SH-SY5Y (cell line): Measurements from ENCODE around the gene BICD2.

Experiments used
- GATA2 ChIP-seq: IDR thresholded peaks from 2 replicates; pipeline ENCODE4 v1.6.1; 2011; ENCODE audit warnings: mild to moderate bottlenecking, low read depth, low read length
- GATA3 ChIP-seq: IDR thresholded peaks from 2 replicates; pipeline ENCODE4 v1.6.1; 2011; ENCODE audit warnings: low read depth, mild to moderate bottlenecking, low read length, moderate library complexity

The BICD2 gene

DNA sequence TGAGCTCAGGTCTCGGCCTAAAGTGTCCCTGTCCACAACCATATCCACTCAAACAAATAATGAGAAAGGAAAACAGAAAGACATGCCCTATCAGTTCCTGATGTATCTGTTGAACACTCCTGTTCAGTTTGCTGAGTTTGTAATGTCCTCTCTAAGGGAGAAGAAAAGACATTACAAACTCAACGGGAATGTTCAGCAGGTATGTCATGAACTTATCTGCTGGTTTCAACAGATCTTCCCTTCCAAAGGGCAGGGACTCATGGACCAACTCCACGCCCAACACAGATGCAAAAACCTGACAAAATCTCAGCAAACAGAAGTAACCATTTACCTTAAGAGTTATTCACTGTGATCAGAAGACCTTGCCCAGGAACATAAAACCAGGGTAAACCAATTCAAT, 23.7 kb downstream of the BICD2 start:
- no peak for TF ChIP-seq GATA2
- no peak for TF ChIP-seq GATA3

DNA sequence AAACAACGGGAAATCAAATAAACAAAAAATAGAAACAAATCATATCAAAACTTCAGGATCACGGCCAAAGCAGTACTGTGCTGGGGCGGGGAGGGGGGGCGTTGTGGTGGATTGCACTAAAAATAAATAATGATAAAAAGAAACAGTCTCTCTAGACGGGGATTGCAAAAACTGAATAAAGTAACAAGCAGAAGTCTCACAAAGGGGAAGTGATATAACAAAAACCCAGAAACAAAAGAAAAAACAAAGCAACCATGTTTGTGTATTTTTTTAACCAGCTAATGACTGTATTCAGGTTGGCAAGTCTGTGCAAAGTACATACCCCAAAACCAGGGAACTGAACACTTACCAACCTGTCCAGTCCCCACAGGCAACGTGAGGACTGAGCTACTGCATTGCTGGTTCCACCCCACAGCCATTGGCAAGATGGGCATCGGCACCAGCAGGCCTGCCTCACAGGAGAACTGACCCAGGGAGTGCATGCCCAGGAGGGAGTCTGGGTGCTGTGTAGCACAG, 24.1 kb downstream of the BICD2 start:
- TF ChIP-seq GATA2 (no peak), GATA3 (no peak)

DNA sequence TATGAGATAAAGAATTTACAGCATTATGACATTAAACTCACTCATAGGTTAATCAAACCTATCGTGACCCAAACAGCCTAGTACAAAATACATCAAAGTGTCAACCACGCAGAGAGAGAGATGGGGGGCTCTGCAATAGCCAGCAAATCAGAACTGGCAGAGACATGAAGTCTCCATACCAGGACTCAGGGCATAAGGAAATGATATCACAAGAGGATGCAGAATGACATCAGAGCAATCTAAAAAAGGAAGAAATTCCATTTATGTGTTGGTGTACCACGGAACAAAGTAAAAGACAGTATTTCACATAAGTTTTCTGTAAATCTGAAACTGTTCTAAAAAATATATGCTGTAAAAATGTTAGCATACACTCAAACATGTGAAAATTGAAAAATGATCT, 24.6 kb downstream of the BICD2 start:
- TF ChIP-seq GATA2 (no peak), GATA3 (no peak)

GRCh38 chr9:92739346-92739970, 25.2 kb downstream of the BICD2 start:
- TF ChIP-seq GATA3 (no peak), GATA2 (no peak)

- no peak for TF ChIP-seq GATA3
- no peak for TF ChIP-seq GATA2
These were observed 26.0 kb downstream of the BICD2 start for GRCh38 chr9:92738661-92739081.

DNA sequence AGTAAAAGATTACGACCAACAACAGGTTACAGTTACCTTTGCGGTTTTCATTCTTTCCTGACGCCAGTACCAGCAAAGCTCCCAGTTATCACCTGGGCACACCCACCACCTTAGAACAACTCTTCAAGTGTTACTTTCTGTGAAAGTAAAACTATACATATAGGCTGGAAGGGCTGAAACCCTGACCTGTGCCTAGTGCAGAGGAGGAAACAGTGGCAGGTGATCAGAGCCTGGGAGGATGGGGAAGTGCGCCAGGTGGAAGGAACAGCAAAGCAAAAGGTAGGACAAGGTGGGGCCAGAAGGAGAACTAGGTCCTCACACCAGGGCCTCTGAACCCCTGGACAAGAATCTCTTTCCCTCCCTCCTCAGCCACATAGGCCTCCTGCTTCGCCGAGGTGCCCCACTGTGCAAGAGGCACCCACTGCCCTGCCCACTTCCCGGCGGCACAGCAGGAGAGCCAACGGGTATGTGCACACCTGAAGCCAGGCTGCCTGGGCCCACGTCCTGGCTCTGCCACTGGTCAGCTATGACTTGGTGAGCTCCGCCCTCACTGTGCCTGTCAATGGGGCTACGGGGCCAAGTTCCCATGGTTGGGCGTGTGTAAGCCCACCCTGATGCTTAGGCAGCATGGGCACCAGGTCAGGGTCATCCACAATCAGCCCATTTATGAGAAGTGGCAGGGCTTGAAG, 26.9 kb downstream of the BICD2 start:
- TF ChIP-seq GATA2 (no peak), GATA3 (no peak)

DNA sequence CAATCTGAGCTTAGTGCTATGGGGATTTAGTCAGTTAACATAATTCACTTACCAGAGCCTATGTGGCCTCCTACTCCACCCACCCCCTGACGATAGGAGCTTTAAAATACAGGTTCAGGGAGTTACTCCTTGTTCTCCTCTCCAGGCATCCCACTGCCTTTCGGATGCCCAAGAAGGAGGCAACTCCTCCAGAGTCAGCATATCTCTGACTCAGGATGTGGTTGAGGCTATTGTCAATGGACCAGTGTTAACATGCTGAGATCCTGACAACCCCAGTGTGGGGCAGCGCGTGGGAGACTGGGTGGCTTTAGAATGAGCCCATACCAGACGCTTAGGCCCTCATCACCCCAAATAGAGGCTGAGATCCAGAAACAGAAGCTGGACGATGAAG, 27.4 kb downstream of the BICD2 start:
- TF ChIP-seq GATA3 (no peak), GATA2 (no peak)

- TF ChIP-seq GATA2 (no peak), GATA3 (no peak)
These were observed 27.9 kb downstream of the BICD2 start for GRCh38 chr9:92736563-92737215.

DNA sequence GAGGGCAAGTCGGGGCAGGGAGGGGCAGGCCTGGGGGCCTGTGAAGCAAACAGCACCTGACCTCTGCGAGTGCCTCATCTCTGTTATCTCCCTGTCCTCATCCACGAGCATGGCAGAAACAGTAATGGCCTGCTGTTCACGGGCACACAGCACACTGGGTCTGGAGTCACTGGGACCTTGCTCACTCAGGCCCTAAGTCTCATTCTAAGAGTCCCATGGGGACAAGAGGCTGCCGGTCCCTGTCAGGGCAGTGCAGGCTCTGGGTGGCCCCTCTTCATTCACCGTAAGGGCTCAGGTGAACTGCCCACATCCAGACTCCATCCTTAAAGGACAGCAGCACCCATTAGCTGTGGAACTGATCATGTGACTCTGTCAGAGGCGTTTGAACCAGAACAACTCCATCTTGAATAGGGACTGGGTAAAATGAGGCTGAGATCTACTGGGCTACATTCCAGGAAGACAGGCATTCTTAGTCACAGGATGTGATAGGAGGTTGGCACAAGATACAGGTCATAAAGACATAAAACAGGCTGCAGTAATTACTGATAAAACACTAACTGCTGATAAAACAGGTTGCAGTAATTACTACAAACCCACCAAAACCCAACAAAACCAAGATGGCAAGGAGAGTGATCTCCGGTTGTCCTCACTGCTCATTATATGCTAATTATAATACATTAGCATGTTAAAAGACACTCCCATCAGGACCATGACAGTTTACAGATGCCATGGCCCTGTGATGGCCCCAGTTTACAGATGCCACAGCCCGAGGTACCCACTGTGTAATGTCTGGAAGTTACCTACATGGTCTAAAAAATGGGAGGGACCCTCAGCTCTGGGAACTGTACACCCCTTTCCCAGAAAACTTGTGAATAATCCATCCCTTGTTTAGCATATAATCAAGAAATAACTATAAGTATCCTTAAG, 28.7 kb downstream of the BICD2 start:
- no peak for TF ChIP-seq GATA2
- TF ChIP-seq GATA3, result no peak

GRCh38 chr9:92734931-92735635, 29.6 kb downstream of the BICD2 start:
- TF ChIP-seq GATA2 (no peak), GATA3 (no peak)

GRCh38 chr9:92730897-92731296, 33.7 kb downstream of the BICD2 start:
- TF ChIP-seq GATA2 (no peak), GATA3 (no peak)

GRCh38 chr9:92729735-92730155, 34.9 kb downstream of the BICD2 start:
- no peak for TF ChIP-seq GATA2
- TF ChIP-seq GATA3, result no peak

DNA sequence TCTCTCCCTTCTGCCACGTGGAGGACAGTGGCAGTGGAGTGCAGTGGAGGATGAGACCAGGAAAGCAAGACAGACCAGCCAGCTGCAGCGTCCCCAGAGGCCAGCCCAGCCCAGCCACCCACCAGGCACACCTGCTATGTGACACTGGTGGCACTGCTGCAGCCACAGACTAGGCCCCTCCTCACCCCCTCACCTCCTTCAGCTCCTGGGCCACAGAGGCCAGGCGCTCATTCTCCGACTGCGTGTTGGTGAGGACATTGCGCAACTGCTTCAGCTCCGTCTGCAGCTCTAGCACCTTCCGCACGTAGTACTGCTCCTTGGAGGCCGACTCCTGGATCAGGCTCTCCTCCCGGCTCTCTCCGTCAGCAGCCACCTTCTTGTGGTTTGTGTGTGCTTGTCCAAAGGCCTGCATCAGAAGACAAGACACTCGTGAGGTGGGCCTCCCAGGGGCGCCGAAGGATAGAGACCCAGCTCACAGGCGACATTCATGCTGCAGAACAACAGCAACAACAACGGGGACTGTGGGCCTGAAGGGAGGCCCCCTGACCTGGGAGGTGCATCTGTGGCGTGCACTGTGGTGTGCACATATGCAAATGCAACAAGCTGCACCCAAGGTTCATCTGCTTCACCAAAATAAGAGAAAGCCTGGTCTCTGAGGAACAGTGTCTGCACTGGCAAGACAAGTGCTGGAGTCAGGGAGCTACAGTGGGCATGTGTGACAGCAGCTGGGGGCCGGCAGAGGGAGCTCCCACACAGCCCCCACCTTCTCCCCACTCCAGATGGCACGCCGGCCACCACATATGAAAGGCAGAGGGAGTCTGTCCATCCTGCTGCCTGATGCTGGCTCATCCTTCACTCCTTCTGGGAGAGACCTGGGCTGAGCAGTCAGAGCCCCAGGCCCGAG, 35.5 kb downstream of the BICD2 start:
- TF ChIP-seq GATA2 (no peak), GATA3 (no peak)
